Measurements from ENCODE around the gene PSMA5. TPM values are rescaled to one million over a fixed set of nuclear protein-coding genes. Genes with fewer than 3 reads are reported as not detected.

PSMA5 gene
- total RNA-seq, 2 experiments from 2014 or later = 174 to 189 TPM

- no peak overlapping the region for H3K4me3 Mint-ChIP-seq
- no peaks in the 10 kb centered on the region for H3K36me3 Mint-ChIP-seq (ENCODE audit: low read depth)
- ChIA-PET CTCF (interaction anchor here (1.0 to 2.2 kb wide), 3 partner anchors 10 to 113 kb away, joined by 3 to 11 read pairs (median 4); no protein-coding TSS in a partner anchor), POLR2A (no interaction called here)
- no peak for DNase-seq
- no peaks in the 10 kb centered on the region for H3K9me3 Mint-ChIP-seq (ENCODE audit: insufficient read depth)
- H3K27ac Mint-ChIP-seq = no peak overlapping the region
- peaks cover 22% of the 10 kb centered on the region for H3K4me1 Mint-ChIP-seq (ENCODE audit: low read depth)
- ATAC-seq = no peak
- peaks cover 28% of the 10 kb centered on the region for H3K27me3 Mint-ChIP-seq (ENCODE audit: low read depth)
Measured at GRCh38 chr1:109389638-109390341, 36.5 kb downstream of the PSMA5 start.

- Mint-ChIP-seq H3K9me3 (ENCODE audit: insufficient read depth) (no peaks in the 10 kb centered on the region), H3K36me3 (ENCODE audit: low read depth) (no peaks in the 10 kb centered on the region), H3K27ac (no peak overlapping the region), H3K4me1 (ENCODE audit: low read depth) (peaks cover 20% of the 10 kb centered on the region), H3K4me3 (no peak overlapping the region), H3K27me3 (ENCODE audit: low read depth) (peaks cover 23% of the 10 kb centered on the region)
- ChIA-PET POLR2A (no interaction called here), CTCF (interaction anchor here (0.8 to 1.0 kb wide), 2 partner anchors 10 to 37 kb away, joined by 4 read pairs; no protein-coding TSS in a partner anchor)
- ATAC-seq (no peak), DNase-seq (no peak)
Measured at GRCh38 chr1:109388884-109389637, 37.2 kb downstream of the PSMA5 start.

GRCh38 chr1:109388208-109388711 is 38.0 kb downstream of the PSMA5 start:
- Mint-ChIP-seq H3K9me3 (ENCODE audit: insufficient read depth) (no peaks in the 10 kb centered on the region), H3K36me3 (ENCODE audit: low read depth) (no peaks in the 10 kb centered on the region), H3K27me3 (ENCODE audit: low read depth) (peaks cover 20% of the 10 kb centered on the region), H3K4me1 (ENCODE audit: low read depth) (peaks cover 18% of the 10 kb centered on the region), H3K27ac (no peak overlapping the region), H3K4me3 (no peak overlapping the region)
- ChIA-PET POLR2A (no interaction called here), CTCF (interaction anchor here (1.2 to 3.6 kb wide), 3 partner anchors 9 to 31 kb away, joined by 3 to 20 read pairs (median 4); partner anchors contain the start of gene SORT1)
- ATAC-seq (no peak), DNase-seq (no peak)

- peaks cover 12% of the 10 kb centered on the region for H3K4me1 Mint-ChIP-seq (ENCODE audit: low read depth)
- no peak overlapping the region for H3K27ac Mint-ChIP-seq
- H3K27me3 Mint-ChIP-seq (ENCODE audit: low read depth) = peaks cover 16% of the 10 kb centered on the region
- H3K9me3 Mint-ChIP-seq (ENCODE audit: insufficient read depth) = no peaks in the 10 kb centered on the region
- POLR2A ChIA-PET = no interaction called here
- CTCF ChIA-PET = interaction anchor here (0.7 to 3.6 kb wide), 2 partner anchors 12 to 15 kb away, joined by 3 to 20 read pairs; partner anchors contain the start of gene SORT1
- no peak overlapping the region for H3K4me3 Mint-ChIP-seq
- no peaks in the 10 kb centered on the region for H3K36me3 Mint-ChIP-seq (ENCODE audit: low read depth)
- no peak for DNase-seq
- no peak for ATAC-seq
Measured at GRCh38 chr1:109386054-109386717, 40.1 kb downstream of the PSMA5 start.

- Mint-ChIP-seq H3K27me3 (ENCODE audit: low read depth) (peaks cover 15% of the 10 kb centered on the region), H3K9me3 (ENCODE audit: insufficient read depth) (no peaks in the 10 kb centered on the region), H3K4me3 (no peak overlapping the region), H3K36me3 (ENCODE audit: low read depth) (no peaks in the 10 kb centered on the region), H3K27ac (no peak overlapping the region), H3K4me1 (ENCODE audit: low read depth) (peaks cover 12% of the 10 kb centered on the region)
- POLR2A ChIA-PET = no interaction called here
- no peak for DNase-seq
- CTCF ChIA-PET = interaction anchor here (3.6 kb wide), 1 partner anchor 12 kb away, joined by 20 read pairs; the partner anchor contains the start of gene SORT1
- no peak for ATAC-seq
Measured at GRCh38 chr1:109385417-109385816, 40.8 kb downstream of the PSMA5 start.

- ATAC-seq = no peak
- ChIA-PET CTCF (no interaction called here), POLR2A (no interaction called here)
Measured at GRCh38 chr1:109383854-109384253, 42.4 kb downstream of the PSMA5 start.

GRCh38 chr1:109383087-109383779 is 43.0 kb downstream of the PSMA5 start:
- CTCF ChIA-PET = no interaction called here
- peaks cover 4% of the 10 kb centered on the region for H3K27me3 Mint-ChIP-seq (ENCODE audit: low read depth)
- ATAC-seq = no peak
- no peak for DNase-seq
- POLR2A ChIA-PET = no interaction called here
- H3K9me3 Mint-ChIP-seq (ENCODE audit: insufficient read depth) = no peaks in the 10 kb centered on the region
- no peak overlapping the region for H3K27ac Mint-ChIP-seq
- H3K36me3 Mint-ChIP-seq (ENCODE audit: low read depth) = no peaks in the 10 kb centered on the region
- H3K4me3 Mint-ChIP-seq = no peak overlapping the region
- H3K4me1 Mint-ChIP-seq (ENCODE audit: low read depth) = peaks cover 6% of the 10 kb centered on the region

More at GRCh38 chr1:109383854-109384253, 42.4 kb downstream of the PSMA5 start:
- Mint-ChIP-seq H3K36me3 (ENCODE audit: low read depth) (no peaks in the 10 kb centered on the region), H3K9me3 (ENCODE audit: insufficient read depth) (no peaks in the 10 kb centered on the region), H3K27me3 (ENCODE audit: low read depth) (peaks cover 8% of the 10 kb centered on the region), H3K4me1 (ENCODE audit: low read depth) (peaks cover 6% of the 10 kb centered on the region), H3K4me3 (no peak overlapping the region), H3K27ac (no peak overlapping the region)
- no peak for DNase-seq

GRCh38 chr1:109381573-109381972 is 44.7 kb downstream of the PSMA5 start:
- CTCF ChIA-PET = no interaction called here

GRCh38 chr1:109379907-109380306 is 46.3 kb downstream of the PSMA5 start:
- H3K27me3 Mint-ChIP-seq (ENCODE audit: low read depth) = peaks cover 3% of the 10 kb centered on the region
- H3K4me1 Mint-ChIP-seq (ENCODE audit: low read depth) = peaks cover 8% of the 10 kb centered on the region
- H3K36me3 Mint-ChIP-seq (ENCODE audit: low read depth) = no peaks in the 10 kb centered on the region
- H3K27ac Mint-ChIP-seq = no peak overlapping the region
- ChIA-PET POLR2A (no interaction called here), CTCF (interaction anchor here (1.2 to 1.6 kb wide), 2 partner anchors 97 to 102 kb away, joined by 5 to 6 read pairs; partner anchors contain the start of gene PSRC1)
- ATAC-seq (no peak), DNase-seq (no peak)
- H3K9me3 Mint-ChIP-seq (ENCODE audit: insufficient read depth) = no peaks in the 10 kb centered on the region
- no peak overlapping the region for H3K4me3 Mint-ChIP-seq

More at GRCh38 chr1:109381573-109381972, 44.7 kb downstream of the PSMA5 start:
- peaks cover 4% of the 10 kb centered on the region for H3K4me1 Mint-ChIP-seq (ENCODE audit: low read depth)
- no peak for ATAC-seq
- POLR2A ChIA-PET = no interaction called here
- no peaks in the 10 kb centered on the region for H3K36me3 Mint-ChIP-seq (ENCODE audit: low read depth)
- H3K9me3 Mint-ChIP-seq (ENCODE audit: insufficient read depth) = no peaks in the 10 kb centered on the region
- no peak overlapping the region for H3K27ac Mint-ChIP-seq
- H3K4me3 Mint-ChIP-seq = no peak overlapping the region
- no peak for DNase-seq
- H3K27me3 Mint-ChIP-seq (ENCODE audit: low read depth) = peaks cover 3% of the 10 kb centered on the region

GRCh38 chr1:109379422-109379821 is 46.8 kb downstream of the PSMA5 start:
- no peak for ATAC-seq
- Mint-ChIP-seq H3K36me3 (ENCODE audit: low read depth) (no peaks in the 10 kb centered on the region), H3K4me1 (ENCODE audit: low read depth) (peaks cover 11% of the 10 kb centered on the region), H3K9me3 (ENCODE audit: insufficient read depth) (no peaks in the 10 kb centered on the region), H3K4me3 (no peak overlapping the region), H3K27ac (no peak overlapping the region), H3K27me3 (ENCODE audit: low read depth) (peaks cover 3% of the 10 kb centered on the region)
- DNase-seq = no peak
- POLR2A ChIA-PET = no interaction called here
- CTCF ChIA-PET = interaction anchor here (1.2 to 1.6 kb wide), 2 partner anchors 96 to 101 kb away, joined by 5 to 6 read pairs; partner anchors contain the start of gene PSRC1

- Mint-ChIP-seq H3K36me3 (ENCODE audit: low read depth) (peaks cover 2% of the 10 kb centered on the region), H3K4me1 (ENCODE audit: low read depth) (peaks cover 26% of the 10 kb centered on the region), H3K27me3 (ENCODE audit: low read depth) (peaks cover 3% of the 10 kb centered on the region), H3K27ac (no peak overlapping the region), H3K9me3 (ENCODE audit: insufficient read depth) (no peaks in the 10 kb centered on the region), H3K4me3 (no peak overlapping the region)
- CTCF ChIA-PET = interaction anchor here (1.5 kb wide), 1 partner anchor 101 kb away, joined by 4 read pairs; no protein-coding TSS in a partner anchor
- DNase-seq = no peak
- POLR2A ChIA-PET = no interaction called here
- ATAC-seq = no peak
Measured at GRCh38 chr1:109377698-109378097, 48.5 kb downstream of the PSMA5 start.
